Effector memory CD4-positive, alpha-beta T cell (primary cell): ENCODE data around the gene USP4.
"Not testable (repeated sequence)": the region's sequence is repeated elsewhere in the genome, so short reads cannot be mapped to it uniquely, and the experiment has no call there.

Experiments
- DNase-seq, 3 donors: peaks; one replicate each; pipeline ENCODE4 v3.0.0-alpha.2; 2020
- H3K27ac ChIP-seq: 2 replicates; pipeline ENCODE4 v1.7.0; 2013; ENCODE audit warnings: mild to moderate bottlenecking, low read length, moderate library complexity; ENCODE audit not compliant: insufficient read depth, poor library complexity, severe bottlenecking
- H3K27me3 ChIP-seq: replicated peaks from 2 replicates; pipeline ENCODE4 v1.7.0; 2013; ENCODE audit warnings: mild to moderate bottlenecking, low read length; ENCODE audit not compliant: insufficient read depth, control insufficient read depth, poor library complexity, severe bottlenecking
- H3K36me3 ChIP-seq: 2 replicates; pipeline ENCODE4 v1.7.0; 2013; ENCODE audit warnings: mild to moderate bottlenecking, low read length, moderate library complexity; ENCODE audit not compliant: control insufficient read depth, insufficient read depth
- H3K4me1 ChIP-seq: 2 replicates; pipeline ENCODE4 v1.7.0; 2013; ENCODE audit warnings: low read length, mild to moderate bottlenecking; ENCODE audit not compliant: control insufficient read depth, insufficient read depth, poor library complexity, severe bottlenecking
- H3K4me3 ChIP-seq: 2 replicates; pipeline ENCODE4 v1.7.0; 2013; ENCODE audit warnings: low read length, low read depth, mild to moderate bottlenecking; ENCODE audit not compliant: insufficient read depth, poor library complexity, severe bottlenecking
- H3K9me3 ChIP-seq: 2 replicates; pipeline ENCODE4 v1.7.0; 2013; ENCODE audit warnings: mild to moderate bottlenecking, low read length, moderate library complexity; ENCODE audit not compliant: control insufficient read depth

The USP4 gene

GRCh38 chr3:49328350-49328749 is 11.5 kb downstream of the USP4 start:
- not testable (repeated sequence) for H3K4me3 ChIP-seq, H3K4me1 ChIP-seq, H3K9me3 ChIP-seq, DNase-seq, H3K27ac ChIP-seq, H3K27me3 ChIP-seq
- H3K36me3 ChIP-seq: peaks cover 64% of the 10 kb centered on the region

- H3K36me3 ChIP-seq: peaks cover 70% of the 10 kb centered on the region
- no peak overlapping the region for H3K4me3 ChIP-seq
- H3K27me3 ChIP-seq: no peaks in the 10 kb centered on the region
- no peak for DNase-seq
- H3K9me3 ChIP-seq: no peaks in the 10 kb centered on the region
- H3K4me1 ChIP-seq: no peaks in the 10 kb centered on the region
- no peak overlapping the region for H3K27ac ChIP-seq
Observed at GRCh38 chr3:49327485-49327884, 12.4 kb downstream of the USP4 start.

- H3K27me3 ChIP-seq: no peaks in the 10 kb centered on the region
- no peak overlapping the region for H3K27ac ChIP-seq
- no peak overlapping the region for H3K4me3 ChIP-seq
- no peaks in the 10 kb centered on the region for H3K4me1 ChIP-seq
- H3K36me3 ChIP-seq: peaks cover 84% of the 10 kb centered on the region
- H3K9me3 ChIP-seq: no peaks in the 10 kb centered on the region
- DNase-seq: no peak
Observed at GRCh38 chr3:49324768-49325167, 15.1 kb downstream of the USP4 start.

GRCh38 chr3:49316696-49317457 is 23.0 kb downstream of the USP4 start:
- Histone ChIP-seq H3K27ac (no peak overlapping the region), H3K27me3 (no peaks in the 10 kb centered on the region), H3K4me1 (no peaks in the 10 kb centered on the region), H3K4me3 (no peak overlapping the region), H3K36me3 (peaks cover 45% of the 10 kb centered on the region), H3K9me3 (no peaks in the 10 kb centered on the region)
- no peak for DNase-seq

- peaks cover 36% of the 10 kb centered on the region for H3K36me3 ChIP-seq
- no peak for DNase-seq
- no peak overlapping the region for H3K27ac ChIP-seq
- H3K4me1 ChIP-seq: no peaks in the 10 kb centered on the region
- no peak overlapping the region for H3K4me3 ChIP-seq
- H3K27me3 ChIP-seq: no peaks in the 10 kb centered on the region
- no peaks in the 10 kb centered on the region for H3K9me3 ChIP-seq
Observed at GRCh38 chr3:49313896-49314688, 25.8 kb downstream of the USP4 start.

GRCh38 chr3:49311283-49311682 is 28.6 kb downstream of the USP4 start:
- no peak for DNase-seq
- H3K4me1 ChIP-seq: no peaks in the 10 kb centered on the region
- no peak overlapping the region for H3K4me3 ChIP-seq
- peaks cover 33% of the 10 kb centered on the region for H3K36me3 ChIP-seq
- no peak overlapping the region for H3K27ac ChIP-seq
- H3K9me3 ChIP-seq: no peaks in the 10 kb centered on the region
- no peaks in the 10 kb centered on the region for H3K27me3 ChIP-seq

GRCh38 chr3:49310677-49311076 is 29.2 kb downstream of the USP4 start:
- DNase-seq: no peak
- Histone ChIP-seq H3K36me3 (peaks cover 38% of the 10 kb centered on the region), H3K4me1 (no peaks in the 10 kb centered on the region), H3K27ac (no peak overlapping the region), H3K9me3 (no peaks in the 10 kb centered on the region), H3K27me3 (no peaks in the 10 kb centered on the region), H3K4me3 (no peak overlapping the region)

GRCh38 chr3:49305608-49306007 is 34.2 kb downstream of the USP4 start:
- Histone ChIP-seq H3K27me3 (no peaks in the 10 kb centered on the region), H3K9me3 (no peaks in the 10 kb centered on the region), H3K4me3 (no peak overlapping the region), H3K4me1 (no peaks in the 10 kb centered on the region), H3K27ac (no peak overlapping the region), H3K36me3 (peaks cover 59% of the 10 kb centered on the region)
- no peak for DNase-seq

- Histone ChIP-seq H3K4me3 (no peak overlapping the region), H3K36me3 (peaks cover 70% of the 10 kb centered on the region), H3K9me3 (no peaks in the 10 kb centered on the region), H3K4me1 (no peaks in the 10 kb centered on the region), H3K27me3 (no peaks in the 10 kb centered on the region), H3K27ac (no peak overlapping the region)
- no peak for DNase-seq
Observed at GRCh38 chr3:49302613-49303012, 37.2 kb downstream of the USP4 start.

- Histone ChIP-seq H3K4me3 (no peak overlapping the region), H3K27ac (no peak overlapping the region), H3K9me3 (no peaks in the 10 kb centered on the region), H3K27me3 (no peaks in the 10 kb centered on the region), H3K4me1 (no peaks in the 10 kb centered on the region), H3K36me3 (peaks cover 63% of the 10 kb centered on the region)
- no peak for DNase-seq
Observed at GRCh38 chr3:49300595-49300994, 39.3 kb downstream of the USP4 start.
